Measurements from ENCODE around the gene CTDP1.

DNA sequence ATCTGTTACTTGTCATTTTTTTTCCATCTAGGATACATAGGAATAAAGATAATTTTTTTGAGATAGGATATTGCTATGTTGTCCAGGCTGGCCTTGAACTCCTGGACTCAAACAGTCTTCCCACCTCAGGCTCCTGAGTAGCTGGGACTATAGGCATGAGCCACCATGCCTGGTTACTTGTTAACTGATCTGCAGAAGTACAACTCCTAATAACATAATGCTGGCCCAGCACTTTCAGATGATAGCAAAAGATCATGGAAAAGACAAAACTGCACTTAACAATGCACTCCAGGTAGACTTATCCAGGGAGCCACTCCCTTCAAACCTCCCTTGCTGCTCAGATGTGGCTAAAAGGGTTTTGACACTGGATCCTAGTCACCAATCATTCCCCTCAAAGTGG lies 11.4 kb upstream of the CTDP1 start:
- TF ChIP-seq CTCF (conservative IDR thresholded peaks at IDR 0.05; ENCODE audit: low read depth, low read length) (no peak), EZH2phosphoT487 (IDR thresholded peaks at IDR 0.05; ENCODE audit: borderline replicate concordance, low read length) (no peak)
